Osteocyte (in vitro differentiated cells): ENCODE results near the gene NTMT2. TPM values are rescaled to one million over a fixed set of nuclear protein-coding genes. Genes with fewer than 3 reads are reported as not detected.

Experiments used
- DNase-seq: peaks from one replicate; pipeline ENCODE4 v3.0.0; 2021; ENCODE audit warnings: mixed read lengths; ENCODE audit not compliant: unreplicated experiment; ENCODE audit errors: extremely low spot score
- H3K27ac Mint-ChIP-seq: one replicate; pipeline ENCODE4 v1.8.0; 2021; ENCODE audit warnings: mild to moderate bottlenecking, mixed read lengths; ENCODE audit not compliant: unreplicated experiment
- H3K27me3 Mint-ChIP-seq: one replicate; pipeline ENCODE4 v1.8.0; 2021; ENCODE audit warnings: mixed read lengths; ENCODE audit not compliant: unreplicated experiment
- H3K36me3 Mint-ChIP-seq: one replicate; pipeline ENCODE4 v1.8.0; 2021; ENCODE audit warnings: mixed read lengths; ENCODE audit not compliant: unreplicated experiment
- H3K4me1 Mint-ChIP-seq: one replicate; pipeline ENCODE4 v1.8.0; 2021; ENCODE audit warnings: mixed read lengths; ENCODE audit not compliant: unreplicated experiment
- H3K4me3 Mint-ChIP-seq: one replicate; pipeline ENCODE4 v1.8.0; 2021; ENCODE audit warnings: mild to moderate bottlenecking, moderate library complexity, mixed read lengths; ENCODE audit not compliant: unreplicated experiment
- H3K9me3 Mint-ChIP-seq: one replicate; pipeline ENCODE4 v1.8.0; 2021; ENCODE audit warnings: mixed read lengths; ENCODE audit not compliant: unreplicated experiment
- CTCF ChIP-seq: fragments of 200-600 bp; sonication (generic); IDR thresholded peaks from 2 replicates; pipeline ENCODE4 v1.5.0; 2021; ENCODE audit warnings: antibody characterized with exemption, mild to moderate bottlenecking, moderate library complexity
- microRNA-seq: library from miRNA; unstranded; fragments of <30 nt; microRNA quantifications from one replicate; pipeline ENCODE4 v1.1.0, GENCODE V29; 2020; ENCODE audit not compliant: unreplicated experiment
- total RNA-seq: library from RNA; stranded (reverse); gene quantifications from 2 replicates; pipeline ENCODE4 v1.2.1, GENCODE V29; 2021

Gene NTMT2
- total RNA-seq, 1 donor from 2014 or later, result not detected

DNA sequence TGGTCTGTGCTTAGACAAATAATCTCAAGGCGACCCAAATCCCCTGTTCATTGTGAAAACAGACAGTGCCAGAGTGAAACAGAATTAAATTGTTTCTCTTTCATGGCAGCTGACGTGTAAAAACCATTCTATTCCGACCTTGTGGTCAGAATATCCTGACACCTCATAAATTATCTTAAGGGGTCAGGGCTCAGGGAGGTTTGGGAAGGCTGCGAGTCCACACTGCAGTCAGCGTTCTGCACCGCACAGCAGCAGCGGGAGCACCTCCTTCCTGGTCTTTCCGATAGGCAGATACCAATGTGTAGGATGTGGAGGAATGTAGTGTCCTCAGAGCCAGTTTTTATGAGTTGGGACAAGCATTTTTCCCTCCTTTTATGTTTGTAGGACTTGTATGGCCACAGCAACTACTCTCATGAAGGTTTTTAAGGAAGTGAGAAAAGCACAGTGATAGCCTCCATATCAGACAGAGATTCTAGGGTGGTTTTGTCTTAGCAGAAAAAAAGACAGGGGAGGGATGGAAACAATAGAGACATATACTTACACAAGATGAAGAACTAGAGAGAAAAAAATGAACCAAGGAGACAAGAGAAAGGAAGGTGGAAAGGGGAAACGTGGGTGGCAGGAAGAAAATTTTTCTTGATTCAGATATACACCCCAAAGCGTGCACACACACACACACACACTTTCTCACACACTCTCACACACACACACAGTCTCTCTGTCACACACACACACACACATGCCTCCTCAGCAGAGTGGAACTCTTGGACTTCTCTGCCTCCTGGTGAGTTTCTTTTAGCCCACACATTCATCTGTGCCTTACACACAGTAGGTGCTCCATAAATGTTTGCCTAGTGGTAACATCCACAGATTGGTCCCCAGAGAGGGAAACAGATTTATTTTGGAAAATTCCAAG is 68.6 kb downstream of the NTMT2 start:
- Mint-ChIP-seq H3K36me3 (no peaks in the 10 kb centered on the region), H3K27me3 (no peaks in the 10 kb centered on the region), H3K9me3 (no peaks in the 10 kb centered on the region), H3K4me1 (peaks cover 24% of the 10 kb centered on the region), H3K27ac (peak overlapping the region; percentile 68), H3K4me3 (no peak overlapping the region)
- DNase-seq, result no peak
- no peak for TF ChIP-seq CTCF

DNA sequence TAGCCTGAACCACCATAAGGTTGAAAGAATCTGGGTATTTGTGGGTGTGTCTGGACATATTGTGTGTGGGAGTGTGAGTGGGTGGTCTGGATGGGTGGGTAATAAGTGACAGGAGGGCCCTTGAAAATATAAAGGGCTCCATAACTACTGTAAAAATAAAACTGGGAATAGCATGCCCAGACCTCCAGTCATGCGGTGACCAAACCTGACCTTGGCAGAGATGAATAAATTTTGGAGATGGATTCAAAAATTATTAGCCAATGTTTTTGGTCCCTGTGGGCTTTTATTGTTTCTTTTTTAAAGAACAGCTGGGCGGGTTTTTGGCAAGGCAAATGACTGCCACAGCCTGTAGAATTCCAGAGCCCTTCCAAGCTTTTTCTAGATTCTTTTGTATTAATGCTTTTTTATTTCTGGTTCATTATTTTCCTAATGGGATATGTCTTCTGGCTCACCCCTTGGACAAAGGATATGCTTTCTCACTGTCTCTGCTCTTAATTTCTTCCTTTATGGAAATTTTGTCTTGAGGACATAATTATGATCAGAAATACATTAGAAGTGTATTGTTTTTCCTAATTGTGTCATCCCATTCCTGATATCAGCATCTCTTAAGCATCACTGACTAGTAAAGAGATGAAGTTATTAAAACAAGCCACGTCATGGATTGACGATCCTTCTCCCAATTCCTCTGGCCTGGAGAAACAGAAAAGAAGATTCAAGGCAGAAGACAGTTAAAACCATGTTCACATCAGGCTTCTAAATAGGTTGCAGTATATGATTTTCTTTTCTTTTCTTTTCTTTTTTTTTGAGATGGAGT is 69.5 kb downstream of the NTMT2 start:
- H3K9me3 Mint-ChIP-seq, result no peaks in the 10 kb centered on the region
- TF ChIP-seq CTCF, result no peak
- no peak for DNase-seq
- peak overlapping the region; percentile 68 for H3K27ac Mint-ChIP-seq
- no peaks in the 10 kb centered on the region for H3K27me3 Mint-ChIP-seq
- no peak overlapping the region for H3K4me3 Mint-ChIP-seq
- H3K4me1 Mint-ChIP-seq, result peaks cover 27% of the 10 kb centered on the region
- no peaks in the 10 kb centered on the region for H3K36me3 Mint-ChIP-seq

DNA sequence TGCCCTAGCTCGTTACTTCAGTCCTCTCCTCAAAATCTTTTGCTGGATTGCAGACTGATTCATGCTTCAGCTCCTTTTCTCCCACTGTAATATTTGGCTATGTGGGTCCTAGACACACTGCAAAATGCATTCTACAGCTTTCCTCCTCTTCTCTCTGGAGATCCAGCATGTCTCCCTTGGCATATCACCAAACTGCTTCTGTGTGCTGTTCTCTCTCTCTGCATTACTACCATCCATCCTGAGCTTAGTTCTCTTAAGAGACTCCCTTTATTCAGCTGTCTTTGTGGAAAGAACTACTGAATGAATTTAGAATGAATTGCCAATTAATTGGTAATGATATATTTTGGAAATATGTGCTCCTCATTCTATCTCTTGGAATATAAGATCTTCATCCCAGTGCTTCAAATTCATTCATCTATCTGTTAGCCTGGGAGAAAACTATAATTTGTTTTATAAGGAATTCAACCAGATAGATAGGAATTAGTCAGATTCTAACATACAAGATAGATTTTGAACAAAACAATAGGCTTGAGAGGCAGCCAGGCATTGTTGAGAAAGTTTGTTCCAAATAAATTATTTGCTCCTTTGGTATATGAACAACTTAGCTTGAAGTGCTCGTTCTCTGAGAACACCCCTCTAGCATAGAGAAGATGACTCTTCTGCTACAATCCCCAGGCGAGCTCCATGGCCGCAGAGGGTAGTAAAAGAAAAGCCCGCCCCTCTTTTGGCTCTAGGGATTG is 71.9 kb downstream of the NTMT2 start:
- no peak overlapping the region for H3K4me3 Mint-ChIP-seq
- no peaks in the 10 kb centered on the region for H3K27me3 Mint-ChIP-seq
- peaks cover 34% of the 10 kb centered on the region for H3K4me1 Mint-ChIP-seq
- H3K9me3 Mint-ChIP-seq, result no peaks in the 10 kb centered on the region
- no peaks in the 10 kb centered on the region for H3K36me3 Mint-ChIP-seq
- no peak for DNase-seq
- no peak overlapping the region for H3K27ac Mint-ChIP-seq
- no peak for TF ChIP-seq CTCF

- Mint-ChIP-seq H3K27me3 (no peaks in the 10 kb centered on the region), H3K36me3 (no peaks in the 10 kb centered on the region), H3K4me1 (peaks cover 34% of the 10 kb centered on the region), H3K27ac (no peak overlapping the region), H3K9me3 (no peaks in the 10 kb centered on the region), H3K4me3 (no peak overlapping the region)
- TF ChIP-seq CTCF, result no peak
- no peak for DNase-seq
Observed at GRCh38 chr1:170218257-170218650, 72.5 kb downstream of the NTMT2 start.

Small RNAs within 50 kb of the gene (microRNA-seq; reads per million reads assigned to microRNA genes)
- gene MIR3119-1 (not detected), gene MIR3119-2 (not detected)

Other genes with a start within 250 kb of the NTMT2 start
- gene KIFAP3, start 71.3 kb upstream of the NTMT2 start, total RNA-seq, result 34.1 and 35.1 TPM in 2 replicates